Effector memory CD4-positive, alpha-beta T cell (primary cell): ENCODE results near the gene CDO1.

Source experiments
- DNase-seq, 3 donors: peaks; one replicate each; pipeline ENCODE4 v3.0.0-alpha.2; 2020
- H3K27ac ChIP-seq: 2 replicates; pipeline ENCODE4 v1.7.0; 2013; ENCODE audit warnings: mild to moderate bottlenecking, low read length, moderate library complexity; ENCODE audit not compliant: insufficient read depth, poor library complexity, severe bottlenecking
- H3K27me3 ChIP-seq: replicated peaks from 2 replicates; pipeline ENCODE4 v1.7.0; 2013; ENCODE audit warnings: mild to moderate bottlenecking, low read length; ENCODE audit not compliant: insufficient read depth, control insufficient read depth, poor library complexity, severe bottlenecking
- H3K36me3 ChIP-seq: 2 replicates; pipeline ENCODE4 v1.7.0; 2013; ENCODE audit warnings: mild to moderate bottlenecking, low read length, moderate library complexity; ENCODE audit not compliant: control insufficient read depth, insufficient read depth
- H3K4me1 ChIP-seq: 2 replicates; pipeline ENCODE4 v1.7.0; 2013; ENCODE audit warnings: low read length, mild to moderate bottlenecking; ENCODE audit not compliant: control insufficient read depth, insufficient read depth, poor library complexity, severe bottlenecking
- H3K4me3 ChIP-seq: 2 replicates; pipeline ENCODE4 v1.7.0; 2013; ENCODE audit warnings: low read length, low read depth, mild to moderate bottlenecking; ENCODE audit not compliant: insufficient read depth, poor library complexity, severe bottlenecking
- H3K9me3 ChIP-seq: 2 replicates; pipeline ENCODE4 v1.7.0; 2013; ENCODE audit warnings: mild to moderate bottlenecking, low read length, moderate library complexity; ENCODE audit not compliant: control insufficient read depth

Gene CDO1

DNA sequence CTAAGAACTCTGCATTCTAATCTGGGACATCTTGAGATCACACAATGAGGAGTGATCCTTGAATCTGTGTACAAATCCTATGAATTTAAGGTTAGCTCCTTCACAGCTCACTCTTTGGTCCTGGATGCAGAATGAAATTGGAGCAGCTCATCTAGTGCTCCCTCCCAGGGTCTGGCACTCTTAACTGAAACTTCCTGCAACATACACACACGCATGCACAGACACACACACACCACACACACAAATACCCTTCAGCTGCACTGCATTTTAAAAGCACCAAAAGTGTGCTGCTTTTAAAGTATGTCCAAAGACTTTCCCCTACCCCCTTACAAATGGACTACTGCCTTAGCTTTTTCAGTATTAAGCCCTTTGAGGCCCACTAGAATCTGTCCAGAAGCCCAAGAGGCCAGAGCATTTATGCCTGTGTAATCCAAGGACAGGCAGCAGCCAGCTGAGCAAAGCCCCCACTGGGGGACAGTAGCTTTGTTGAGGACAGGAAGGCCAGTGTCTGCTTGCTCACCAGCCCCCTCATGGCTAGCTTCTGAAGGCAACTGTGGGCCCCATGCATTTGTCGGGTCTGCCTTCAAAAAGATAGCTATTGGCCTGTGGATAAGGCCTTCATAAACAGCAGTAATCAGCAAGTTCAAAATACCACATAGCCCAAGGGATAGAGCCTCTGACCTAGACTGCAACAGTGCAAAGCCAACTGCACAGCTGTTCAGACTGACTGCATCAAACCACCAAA is 43.6 kb downstream of the CDO1 start:
- Histone ChIP-seq H3K9me3 (no peaks in the 10 kb centered on the region), H3K4me1 (no peaks in the 10 kb centered on the region), H3K4me3 (no peak overlapping the region), H3K27ac (no peak overlapping the region), H3K36me3 (no peaks in the 10 kb centered on the region), H3K27me3 (no peaks in the 10 kb centered on the region)
- DNase-seq = no peak

DNA sequence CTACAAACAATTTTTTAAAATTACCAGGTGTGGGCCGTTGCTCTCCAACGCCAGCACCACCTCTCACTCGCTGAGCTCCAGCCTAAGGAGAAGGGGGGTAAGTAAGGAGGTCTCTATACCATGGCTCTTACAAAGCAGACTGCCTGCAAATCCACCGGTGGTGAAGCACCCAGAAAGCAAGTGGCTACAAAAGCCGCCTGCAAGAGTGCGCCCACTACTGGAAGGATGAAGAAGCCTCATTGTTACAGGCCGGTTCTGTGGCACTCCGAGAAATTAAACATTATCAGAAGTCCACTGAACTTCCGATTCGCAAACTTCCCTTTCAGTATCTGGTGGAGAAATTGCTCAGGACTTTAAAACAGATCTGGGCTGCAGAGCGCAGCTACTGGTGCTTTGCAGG is 46.0 kb downstream of the CDO1 start:
- DNase-seq = no peak

DNA sequence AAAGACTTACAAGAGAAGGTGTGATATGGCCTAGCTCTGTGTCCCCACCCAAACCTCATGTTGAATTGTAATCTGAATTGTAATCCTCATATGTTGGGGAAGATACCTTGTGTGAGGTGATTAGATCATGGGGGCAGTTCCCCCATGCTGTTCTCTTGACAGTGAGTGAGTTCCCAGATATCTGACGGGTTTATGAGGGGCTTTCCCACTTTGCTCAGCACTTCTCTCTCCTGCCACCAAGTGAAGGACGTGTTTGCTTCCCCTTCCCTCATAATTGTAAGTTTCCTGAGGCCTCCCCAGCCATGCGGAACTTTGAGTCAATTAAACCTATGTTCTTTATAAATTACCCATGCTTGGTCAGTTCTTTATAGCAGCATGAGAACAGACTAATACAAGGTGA is 49.0 kb downstream of the CDO1 start:
- Histone ChIP-seq H3K27ac (no peak overlapping the region), H3K27me3 (no peaks in the 10 kb centered on the region), H3K36me3 (no peaks in the 10 kb centered on the region), H3K4me3 (no peak overlapping the region), H3K4me1 (no peaks in the 10 kb centered on the region), H3K9me3 (no peaks in the 10 kb centered on the region)
- no peak for DNase-seq

More for the DNA sequence above, 46.0 kb downstream of the CDO1 start:
- Histone ChIP-seq H3K27ac (no peak overlapping the region), H3K27me3 (no peaks in the 10 kb centered on the region), H3K36me3 (no peaks in the 10 kb centered on the region), H3K4me1 (no peaks in the 10 kb centered on the region), H3K4me3 (no peak overlapping the region), H3K9me3 (no peaks in the 10 kb centered on the region)

DNA sequence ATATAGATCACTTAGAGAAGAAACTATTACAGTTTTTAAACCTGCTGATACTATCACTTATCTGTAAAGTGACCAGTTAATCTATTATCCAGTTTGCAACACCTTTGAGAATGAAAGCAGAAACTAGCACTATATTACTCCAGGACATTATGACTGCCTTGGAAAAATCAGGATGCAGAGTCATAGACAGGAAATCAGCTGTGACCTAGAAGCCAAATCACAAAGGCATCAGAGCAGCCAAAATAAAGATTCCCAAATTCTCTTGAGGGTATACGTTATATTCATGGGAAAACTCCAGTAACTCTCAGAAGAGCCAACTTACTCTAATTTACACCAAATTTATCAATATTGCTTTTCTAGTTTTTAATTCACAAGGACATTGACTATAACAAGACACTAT is 49.9 kb downstream of the CDO1 start:
- Histone ChIP-seq H3K36me3 (no peaks in the 10 kb centered on the region), H3K9me3 (no peaks in the 10 kb centered on the region), H3K27me3 (no peaks in the 10 kb centered on the region), H3K27ac (no peak overlapping the region), H3K4me1 (no peaks in the 10 kb centered on the region), H3K4me3 (no peak overlapping the region)
- no peak for DNase-seq

DNA sequence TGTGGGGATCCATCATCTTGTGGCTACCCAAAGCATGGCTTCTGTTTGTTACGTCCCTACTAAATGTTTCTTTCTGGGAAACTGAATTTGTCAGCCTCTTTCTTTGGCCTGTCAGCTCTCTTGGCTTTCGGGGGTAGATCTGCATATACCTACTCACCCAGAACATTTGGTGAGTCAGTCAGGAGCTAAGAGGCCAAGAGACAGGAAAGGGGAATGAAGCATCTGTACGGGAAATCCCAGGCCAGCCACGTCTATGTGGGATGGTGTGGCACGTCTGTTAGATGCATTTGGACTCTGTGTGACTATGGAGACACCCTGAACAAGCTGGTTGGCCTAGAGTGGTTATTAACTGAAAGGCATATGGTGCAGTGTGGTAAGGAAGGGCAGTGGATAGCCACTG is 58.1 kb downstream of the CDO1 start:
- Histone ChIP-seq H3K36me3 (no peaks in the 10 kb centered on the region), H3K4me1 (no peaks in the 10 kb centered on the region), H3K27me3 (no peaks in the 10 kb centered on the region), H3K9me3 (no peaks in the 10 kb centered on the region), H3K27ac (no peak overlapping the region), H3K4me3 (no peak overlapping the region)
- DNase-seq = no peak

DNA sequence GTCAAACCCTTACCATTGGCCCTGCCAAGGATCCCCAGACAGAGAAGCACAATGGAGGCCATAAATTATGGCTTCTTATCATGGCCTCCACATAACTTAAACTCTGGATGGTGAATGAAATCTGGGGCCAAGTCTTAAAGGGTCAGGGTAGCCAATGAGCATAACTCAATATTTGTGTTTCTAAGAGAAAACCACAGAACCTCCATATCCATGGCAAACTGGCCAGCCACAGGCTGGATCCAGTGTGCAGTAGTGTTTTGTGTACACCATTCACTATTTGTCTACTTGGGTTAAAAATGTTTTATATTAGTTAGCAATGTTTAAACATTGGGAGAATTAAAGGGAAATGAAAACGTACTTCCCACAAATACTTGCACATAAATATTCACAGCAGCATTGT is 60.8 kb downstream of the CDO1 start:
- Histone ChIP-seq H3K4me3 (no peak overlapping the region), H3K27ac (no peak overlapping the region), H3K4me1 (no peaks in the 10 kb centered on the region), H3K9me3 (no peaks in the 10 kb centered on the region), H3K27me3 (no peaks in the 10 kb centered on the region), H3K36me3 (no peaks in the 10 kb centered on the region)
- no peak for DNase-seq
